Measurements from ENCODE around the gene SPTLC3.

DNA sequence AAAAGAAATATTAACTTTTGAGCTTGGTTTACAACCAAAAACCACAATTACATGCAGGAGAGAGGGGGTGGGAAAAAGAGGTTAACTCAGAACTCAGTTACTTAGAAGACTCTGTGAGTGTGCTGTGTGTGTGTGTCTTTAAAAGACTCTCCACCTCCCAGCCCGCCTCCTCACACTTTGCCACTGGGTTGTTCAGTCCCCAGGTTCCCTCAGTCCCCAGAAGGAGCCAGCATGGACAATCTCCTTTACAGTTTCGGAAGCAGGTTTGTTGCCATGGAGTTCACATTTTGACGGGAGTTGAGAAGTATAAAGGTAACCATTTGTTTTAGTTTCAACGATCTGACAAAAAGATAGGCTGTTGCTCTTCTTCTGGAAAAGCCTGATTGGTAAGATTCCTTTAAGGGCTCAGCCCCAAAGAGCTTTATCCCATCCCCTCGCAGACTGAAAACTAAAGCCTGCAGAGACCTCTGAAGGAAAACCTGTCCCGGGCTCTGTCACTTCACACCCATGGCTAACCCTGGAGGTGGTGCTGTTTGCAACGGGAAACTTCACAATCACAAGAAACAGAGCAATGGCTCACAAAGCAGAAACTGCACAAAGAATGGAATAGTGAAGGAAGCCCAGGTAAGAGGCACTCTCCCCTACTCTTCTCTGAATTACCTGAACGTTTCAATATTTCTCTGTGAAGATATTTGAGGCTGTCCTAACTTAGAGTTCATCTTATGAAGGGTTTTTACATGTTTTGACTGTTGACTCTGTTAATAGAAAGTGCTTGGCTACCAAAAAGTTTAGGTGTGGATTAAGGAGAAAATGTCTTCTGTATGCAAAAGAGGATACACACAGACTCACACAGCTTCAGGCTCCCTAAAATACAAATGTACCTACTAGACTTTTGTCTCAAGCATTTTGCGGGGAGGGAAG is at the start of gene SPTLC3:
- TF ChIP-seq SIN3A (IDR thresholded peaks at IDR 0.05; ENCODE audit: borderline replicate concordance, insufficient read depth, low read depth, low read length) (no peak), POLR2AphosphoS5 (IDR thresholded peaks at IDR 0.05; ENCODE audit: low read depth, low read length) (no peak)
- TF ChIP-seq, protein P1, sequence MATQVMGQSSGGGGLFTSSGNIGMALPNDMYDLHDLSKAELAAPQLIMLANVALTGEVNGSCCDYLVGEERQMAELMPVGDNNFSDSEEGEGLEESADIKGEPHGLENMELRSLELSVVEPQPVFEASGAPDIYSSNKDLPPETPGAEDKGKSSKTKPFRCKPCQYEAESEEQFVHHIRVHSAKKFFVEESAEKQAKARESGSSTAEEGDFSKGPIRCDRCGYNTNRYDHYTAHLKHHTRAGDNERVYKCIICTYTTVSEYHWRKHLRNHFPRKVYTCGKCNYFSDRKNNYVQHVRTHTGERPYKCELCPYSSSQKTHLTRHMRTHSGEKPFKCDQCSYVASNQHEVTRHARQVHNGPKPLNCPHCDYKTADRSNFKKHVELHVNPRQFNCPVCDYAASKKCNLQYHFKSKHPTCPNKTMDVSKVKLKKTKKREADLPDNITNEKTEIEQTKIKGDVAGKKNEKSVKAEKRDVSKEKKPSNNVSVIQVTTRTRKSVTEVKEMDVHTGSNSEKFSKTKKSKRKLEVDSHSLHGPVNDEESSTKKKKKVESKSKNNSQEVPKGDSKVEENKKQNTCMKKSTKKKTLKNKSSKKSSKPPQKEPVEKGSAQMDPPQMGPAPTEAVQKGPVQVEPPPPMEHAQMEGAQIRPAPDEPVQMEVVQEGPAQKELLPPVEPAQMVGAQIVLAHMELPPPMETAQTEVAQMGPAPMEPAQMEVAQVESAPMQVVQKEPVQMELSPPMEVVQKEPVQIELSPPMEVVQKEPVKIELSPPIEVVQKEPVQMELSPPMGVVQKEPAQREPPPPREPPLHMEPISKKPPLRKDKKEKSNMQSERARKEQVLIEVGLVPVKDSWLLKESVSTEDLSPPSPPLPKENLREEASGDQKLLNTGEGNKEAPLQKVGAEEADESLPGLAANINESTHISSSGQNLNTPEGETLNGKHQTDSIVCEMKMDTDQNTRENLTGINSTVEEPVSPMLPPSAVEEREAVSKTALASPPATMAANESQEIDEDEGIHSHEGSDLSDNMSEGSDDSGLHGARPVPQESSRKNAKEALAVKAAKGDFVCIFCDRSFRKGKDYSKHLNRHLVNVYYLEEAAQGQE (IDR thresholded peaks at IDR 0.05; ENCODE audit: insufficient read depth in 1 of 2, low read depth in 2 of 2, low read length in 1 of 2), result no peak
- TF ChIP-seq, protein P2, sequence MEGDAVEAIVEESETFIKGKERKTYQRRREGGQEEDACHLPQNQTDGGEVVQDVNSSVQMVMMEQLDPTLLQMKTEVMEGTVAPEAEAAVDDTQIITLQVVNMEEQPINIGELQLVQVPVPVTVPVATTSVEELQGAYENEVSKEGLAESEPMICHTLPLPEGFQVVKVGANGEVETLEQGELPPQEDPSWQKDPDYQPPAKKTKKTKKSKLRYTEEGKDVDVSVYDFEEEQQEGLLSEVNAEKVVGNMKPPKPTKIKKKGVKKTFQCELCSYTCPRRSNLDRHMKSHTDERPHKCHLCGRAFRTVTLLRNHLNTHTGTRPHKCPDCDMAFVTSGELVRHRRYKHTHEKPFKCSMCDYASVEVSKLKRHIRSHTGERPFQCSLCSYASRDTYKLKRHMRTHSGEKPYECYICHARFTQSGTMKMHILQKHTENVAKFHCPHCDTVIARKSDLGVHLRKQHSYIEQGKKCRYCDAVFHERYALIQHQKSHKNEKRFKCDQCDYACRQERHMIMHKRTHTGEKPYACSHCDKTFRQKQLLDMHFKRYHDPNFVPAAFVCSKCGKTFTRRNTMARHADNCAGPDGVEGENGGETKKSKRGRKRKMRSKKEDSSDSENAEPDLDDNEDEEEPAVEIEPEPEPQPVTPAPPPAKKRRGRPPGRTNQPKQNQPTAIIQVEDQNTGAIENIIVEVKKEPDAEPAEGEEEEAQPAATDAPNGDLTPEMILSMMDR (IDR thresholded peaks at IDR 0.05), result no peak
